HepG2 (cell line): ENCODE data around the gene ERMARD. TPM values are rescaled to one million over a fixed set of nuclear protein-coding genes. Genes with fewer than 3 reads are reported as not detected.

Source experiments
- FOSL2 ChIP-seq: sonication (generic); formaldehyde crosslinking; IDR thresholded peaks from 2 replicates; pipeline ENCODE4 v1.4.0; 2020; ENCODE audit warnings: missing genetic modification reagents
- MXD3 ChIP-seq: IDR thresholded peaks from 2 replicates; pipeline ENCODE4 v1.6.1; 2016; ENCODE audit warnings: mild to moderate bottlenecking, missing biosample characterization, missing genetic modification reagents
- PRPF4 ChIP-seq: fragments of 200-400 bp; formaldehyde crosslinking; IDR thresholded peaks from 2 replicates; pipeline ENCODE4 v1.6.1; 2016; ENCODE audit warnings: low read length, low read depth; ENCODE audit not compliant: poor library complexity, severe bottlenecking
- RELA ChIP-seq: sonication (generic); formaldehyde crosslinking; IDR thresholded peaks from 2 replicates; pipeline ENCODE4 v1.4.0; 2020; ENCODE audit warnings: missing genetic modification reagents
- REST ChIP-seq, 2 experiments: IDR thresholded peaks; 2 replicates each; pipeline ENCODE4 v1.6.1; 2011 to 2012; ENCODE audit warnings: low read length in 2 of 2, borderline replicate concordance in 1 of 2, low read depth in 1 of 2, mild to moderate bottlenecking in 1 of 2, moderate library complexity in 1 of 2
- YEATS2 ChIP-seq: sonication (generic); formaldehyde crosslinking; IDR thresholded peaks from 2 replicates; pipeline ENCODE4 v1.4.0; 2020; ENCODE audit warnings: missing genetic modification reagents, borderline replicate concordance
- ZBTB2 ChIP-seq: sonication (generic); formaldehyde crosslinking; IDR thresholded peaks from 2 replicates; pipeline ENCODE4 v1.8.0; 2022; ENCODE audit warnings: low read depth, missing genetic modification reagents
- ZBTB25 ChIP-seq: IDR thresholded peaks from 2 replicates; pipeline ENCODE4 v1.6.1; 2018; ENCODE audit warnings: missing genetic modification reagents
- ZKSCAN5 ChIP-seq: sonication (generic); formaldehyde crosslinking; IDR thresholded peaks from 2 replicates; pipeline ENCODE4 v1.5.1; 2020; ENCODE audit warnings: mild to moderate bottlenecking, missing genetic modification reagents
- ZMYM2 ChIP-seq: sonication (generic); formaldehyde crosslinking; IDR thresholded peaks from 2 replicates; pipeline ENCODE4 v1.8.0; 2022; ENCODE audit warnings: mild to moderate bottlenecking, missing genetic modification reagents
- ZNF446 ChIP-seq: sonication (generic); formaldehyde crosslinking; IDR thresholded peaks from 2 replicates; pipeline ENCODE4 v1.5.0; 2020; ENCODE audit warnings: mild to moderate bottlenecking, missing genetic modification reagents
- ZNF574 ChIP-seq: sonication (generic); formaldehyde crosslinking; IDR thresholded peaks from 2 replicates; pipeline ENCODE4 v1.4.0; 2020; ENCODE audit warnings: missing genetic modification reagents
- ZNF687 ChIP-seq: sonication (generic); formaldehyde crosslinking; IDR thresholded peaks from 2 replicates; pipeline ENCODE4 v1.5.1; 2020; ENCODE audit warnings: mild to moderate bottlenecking, missing genetic modification reagents, moderate library complexity
- polyA plus RNA-seq, 8 experiments: library from polyadenylated mRNA; depleted of rRNA in 3 of 8; stranded (reverse) in 7 of 8; unstranded in 1 of 8; fragments of >200 nt; fragmentation: Illumina TruSeq in 4 of 8; extraction: Trizol in 4 of 8; gene quantifications; 2 replicates each; pipeline versions ENCODE4 v1.2.1 to v1.2.3, GENCODE V29; 2011 to 2016; ENCODE audit warnings: low read depth in 4 of 8, missing spikeins in 1 of 8, mixed read lengths in 1 of 8; ENCODE audit not compliant: insufficient read depth in 1 of 8
- total RNA-seq, 5 experiments: library from RNA; depleted of rRNA; stranded (reverse); fragments of >200 nt; fragmentation: Illumina TruSeq; extraction: Trizol; gene quantifications; 2 replicates each; pipeline ENCODE4 v1.2.3, GENCODE V29; 2016; ENCODE audit warnings: low read depth in 1 of 5

ERMARD gene
- total and polyA plus RNA-seq, 2 of the 13 experiments (the other 11 are each of a cell fraction or from before 2014, with no cell fraction given): 8.8 to 10.7 TPM

- peak; percentile 50; the same call in 1 of the 2 replicates for TF ChIP-seq ZNF446 (CRISPR knock-in tag)
- no peak for TF ChIP-seq ZKSCAN5 (CRISPR knock-in tag)
- TF ChIP-seq YEATS2 (CRISPR knock-in tag): no peak
- no peak for TF ChIP-seq ZBTB25 (CRISPR knock-in tag)
- TF ChIP-seq ZBTB2 (CRISPR knock-in tag): peak; percentile 74
- no peak for TF ChIP-seq ZMYM2 (CRISPR knock-in tag)
- no peak for TF ChIP-seq MXD3
- TF ChIP-seq FOSL2 (CRISPR knock-in tag): no peak
- peak; percentile 70 for TF ChIP-seq ZNF687 (CRISPR knock-in tag)
- TF ChIP-seq ZNF574: no peak
- no peak for TF ChIP-seq RELA (CRISPR knock-in tag)
- no peak for TF ChIP-seq PRPF4
- no peak for TF ChIP-seq REST (IDR thresholded peaks at IDR 0.05; ENCODE audit: borderline replicate concordance in 1 of 2, low read depth in 1 of 2, low read length in 2 of 2)
These were observed 28.1 kb upstream of the ERMARD start (continued) for GRCh38 chr6:169723200-169723909.
